H9 (cell line): Measurements from ENCODE around the gene PLEKHM3. TPM values are rescaled to one million over a fixed set of nuclear protein-coding genes. Genes with fewer than 3 reads are reported as not detected.

Source experiments
- DNase-seq: peaks from one replicate; pipeline ENCODE4 v3.0.0-alpha.2; 2017
- H2AFZ ChIP-seq: one replicate; pipeline ENCODE4 v1.6.1; 2013; ENCODE audit warnings: mild to moderate bottlenecking, low read length, control low read depth, moderate library complexity
- H2AK5ac ChIP-seq: 2 replicates; pipeline ENCODE4 v1.6.1; 2013; ENCODE audit warnings: low read length, control low read depth, mixed read lengths; ENCODE audit not compliant: insufficient read length
- H2BK120ac ChIP-seq: one replicate; pipeline ENCODE4 v1.6.1; 2013; ENCODE audit warnings: low read depth, mild to moderate bottlenecking, low read length, control low read depth, inconsistent platforms; ENCODE audit not compliant: poor library complexity, severe bottlenecking
- H2BK12ac ChIP-seq: 2 replicates; pipeline ENCODE4 v1.6.1; 2013; ENCODE audit warnings: low read length, control low read depth, mixed read lengths, low read depth; ENCODE audit not compliant: insufficient read length
- H2BK15ac ChIP-seq: 2 replicates; pipeline ENCODE4 v1.6.1; 2013; ENCODE audit warnings: low read depth, low read length, control low read depth
- H2BK20ac ChIP-seq: one replicate; pipeline ENCODE4 v1.6.1; 2013; ENCODE audit warnings: low read depth, mild to moderate bottlenecking, low read length, control low read depth, inconsistent platforms; ENCODE audit not compliant: poor library complexity, severe bottlenecking
- H2BK5ac ChIP-seq: 2 replicates; pipeline ENCODE4 v1.6.1; 2013; ENCODE audit warnings: low read length, control low read depth, mixed read lengths; ENCODE audit not compliant: insufficient read length
- H3K14ac ChIP-seq: 2 replicates; pipeline ENCODE4 v1.6.1; 2013; ENCODE audit warnings: low read length, control low read depth; ENCODE audit not compliant: insufficient read depth
- H3K18ac ChIP-seq: 2 replicates; pipeline ENCODE4 v1.6.1; 2013; ENCODE audit warnings: low read depth, mild to moderate bottlenecking, mixed read lengths, low read length, control low read depth; ENCODE audit not compliant: insufficient read length
- H3K23ac ChIP-seq: 2 replicates; pipeline ENCODE4 v1.6.1; 2013; ENCODE audit warnings: low read length, control low read depth, mixed read lengths, low read depth; ENCODE audit not compliant: insufficient read length
- H3K23me2 ChIP-seq: 2 replicates; pipeline ENCODE4 v1.6.1; 2013; ENCODE audit warnings: low read depth, mild to moderate bottlenecking, mixed read lengths, low read length, control low read depth; ENCODE audit not compliant: insufficient read length, poor library complexity, severe bottlenecking
- H3K27ac ChIP-seq: 2 replicates; pipeline ENCODE4 v1.5.1; 2013; ENCODE audit warnings: low read length, control low read depth, mixed read lengths, low read depth; ENCODE audit not compliant: insufficient read length
- H3K27me3 ChIP-seq: 2 replicates; pipeline ENCODE4 v1.6.1; 2013; ENCODE audit warnings: low read length, control low read depth, inconsistent platforms; ENCODE audit not compliant: insufficient read depth
- H3K4ac ChIP-seq: 2 replicates; pipeline ENCODE4 v1.6.1; 2013; ENCODE audit warnings: low read depth, mild to moderate bottlenecking, control low read depth, inconsistent platforms, low read length, moderate library complexity
- H3K4me1 ChIP-seq: 2 replicates; pipeline ENCODE4 v1.6.1; 2013; ENCODE audit warnings: low read length, control low read depth, inconsistent platforms; ENCODE audit not compliant: insufficient read depth
- H3K4me2 ChIP-seq: 2 replicates; pipeline ENCODE4 v1.6.1; 2013; ENCODE audit warnings: low read length, control low read depth, mixed read lengths; ENCODE audit not compliant: insufficient read length, insufficient read depth
- H3K56ac ChIP-seq: 2 replicates; pipeline ENCODE4 v1.6.1; 2013; ENCODE audit warnings: low read depth, mild to moderate bottlenecking, mixed read lengths, low read length, control low read depth; ENCODE audit not compliant: insufficient read length
- H3K79me1 ChIP-seq: 2 replicates; pipeline ENCODE4 v1.6.1; 2013; ENCODE audit warnings: low read depth, mild to moderate bottlenecking, moderate library complexity, low read length, control low read depth, inconsistent platforms; ENCODE audit not compliant: insufficient read depth, poor library complexity, severe bottlenecking
- H3K79me2 ChIP-seq: 2 replicates; pipeline ENCODE4 v1.6.1; 2013; ENCODE audit warnings: low read length, control low read depth, inconsistent platforms; ENCODE audit not compliant: insufficient read depth
- H3K9ac ChIP-seq: 2 replicates; pipeline ENCODE4 v1.6.1; 2013; ENCODE audit warnings: low read length, control low read depth, mixed read lengths; ENCODE audit not compliant: insufficient read length; ENCODE audit errors: extremely low read depth
- H3K9me3 ChIP-seq: one replicate; pipeline ENCODE4 v1.6.1; 2013; ENCODE audit warnings: low read depth, low read length, inconsistent platforms; ENCODE audit not compliant: control insufficient read depth
- H3T11ph ChIP-seq: one replicate; pipeline ENCODE4 v1.6.1; 2013; ENCODE audit warnings: mild to moderate bottlenecking, low read length, control low read depth, inconsistent platforms
- H4K20me1 ChIP-seq: one replicate; pipeline ENCODE4 v1.6.1; 2013; ENCODE audit not compliant: control insufficient read depth, insufficient read length, insufficient read depth
- H4K5ac ChIP-seq: 2 replicates; pipeline ENCODE4 v1.6.1; 2013; ENCODE audit warnings: low read depth, mild to moderate bottlenecking, mixed read lengths, low read length, control low read depth; ENCODE audit not compliant: insufficient read length
- H4K8ac ChIP-seq: replicated peaks from 2 replicates; pipeline ENCODE4 v1.6.1; 2013; ENCODE audit warnings: low read length, control low read depth, mixed read lengths, low read depth; ENCODE audit not compliant: insufficient read length
- H4K91ac ChIP-seq: 2 replicates; pipeline ENCODE4 v1.6.1; 2013; ENCODE audit warnings: low read depth, mild to moderate bottlenecking, moderate library complexity, mixed read lengths, low read length, control low read depth; ENCODE audit not compliant: insufficient read length
- H3K27ac Mint-ChIP-seq, 3 experiments: 2 replicates in 2 of 3; 3 replicates in 1 of 3; pipeline ENCODE4 v1.8.0; 2020 to 2021; ENCODE audit warnings: mixed read lengths in 3 of 3, mild to moderate bottlenecking in 1 of 3, moderate library complexity in 1 of 3
- H3K27me3 Mint-ChIP-seq: 2 replicates; pipeline ENCODE4 v1.8.0; 2021; ENCODE audit warnings: low read depth, mild to moderate bottlenecking, moderate library complexity, mixed read lengths
- H3K36me3 Mint-ChIP-seq, 3 experiments: 2 replicates in 2 of 3; 3 replicates in 1 of 3; pipeline ENCODE4 v1.8.0; 2020 to 2021; ENCODE audit warnings: low read depth in 3 of 3, mixed read lengths in 3 of 3; ENCODE audit not compliant: insufficient read depth in 1 of 3
- H3K4me1 Mint-ChIP-seq, 2 experiments: 2 replicates each; pipeline ENCODE4 v1.8.0; 2020; ENCODE audit warnings: mixed read lengths in 2 of 2
- H3K4me3 Mint-ChIP-seq, 2 experiments: 2 replicates in 1 of 2; 3 replicates in 1 of 2; pipeline ENCODE4 v1.8.0; 2020 to 2021; ENCODE audit warnings: mild to moderate bottlenecking in 2 of 2, mixed read lengths in 2 of 2, moderate library complexity in 1 of 2
- H3K9me3 Mint-ChIP-seq, 2 experiments: 2 replicates in 1 of 2; 3 replicates in 1 of 2; pipeline ENCODE4 v1.8.0; 2020; ENCODE audit warnings: mild to moderate bottlenecking in 2 of 2, mixed read lengths in 2 of 2, moderate library complexity in 1 of 2
- WGBS: extraction: QIAGEN DNeasy Blood & Tissue Kit; methylation state at CpG from one replicate; pipeline ENCODE4 v1.1.7; 2013; ENCODE audit warnings: missing lambda C conversion rate, low lambda C conversion rate, mixed read lengths; ENCODE audit not compliant: insufficient read length; ENCODE audit errors: extremely low coverage; 5-methylcytosine and 5-hydroxymethylcytosine counted together
- total RNA-seq: library from RNA; stranded (reverse); gene quantifications from 2 replicates; pipeline ENCODE4 v1.2.1, GENCODE V29; 2021
- TF ChIP-seq, protein P1 (sequence below): fragments of 200-600 bp; sonication (generic); conservative IDR thresholded peaks from 3 replicates; pipeline ENCODE4 v1.8.0; 2021; ENCODE audit warnings: antibody characterized with exemption, mild to moderate bottlenecking

PLEKHM3 gene
- total RNA-seq, 1 experiment from 2014 or later = 7.5 TPM

- Histone ChIP-seq H3K9me3 (no peaks in the 10 kb centered on the region), H3K9ac (no peak overlapping the region), H4K20me1 (no peaks in the 10 kb centered on the region), H3K14ac (no peak overlapping the region), H3T11ph (no peak overlapping the region), H2AK5ac (no peak overlapping the region), H3K23me2 (no peaks in the 10 kb centered on the region), H2AFZ (no peak overlapping the region), H3K4me1 (peaks cover 3% of the 10 kb centered on the region; the same call in 1 of the 2 replicates), H3K18ac (no peak overlapping the region), H3K79me2 (no peaks in the 10 kb centered on the region), H3K27me3 (no peaks in the 10 kb centered on the region), H3K4me2 (no peak overlapping the region), H2BK12ac (no peak overlapping the region), H2BK5ac (no peak overlapping the region), H4K91ac (no peak overlapping the region), H3K23ac (no peak overlapping the region), H3K27ac (no peak overlapping the region), H3K79me1 (no peaks in the 10 kb centered on the region), H2BK120ac (no peak overlapping the region), H4K8ac (no peak overlapping the region), H4K5ac (no peak overlapping the region), H2BK20ac (no peak overlapping the region), H3K4ac (no peak overlapping the region), H2BK15ac (no peak overlapping the region), H3K56ac (no peak overlapping the region)
- TF ChIP-seq, protein P1, sequence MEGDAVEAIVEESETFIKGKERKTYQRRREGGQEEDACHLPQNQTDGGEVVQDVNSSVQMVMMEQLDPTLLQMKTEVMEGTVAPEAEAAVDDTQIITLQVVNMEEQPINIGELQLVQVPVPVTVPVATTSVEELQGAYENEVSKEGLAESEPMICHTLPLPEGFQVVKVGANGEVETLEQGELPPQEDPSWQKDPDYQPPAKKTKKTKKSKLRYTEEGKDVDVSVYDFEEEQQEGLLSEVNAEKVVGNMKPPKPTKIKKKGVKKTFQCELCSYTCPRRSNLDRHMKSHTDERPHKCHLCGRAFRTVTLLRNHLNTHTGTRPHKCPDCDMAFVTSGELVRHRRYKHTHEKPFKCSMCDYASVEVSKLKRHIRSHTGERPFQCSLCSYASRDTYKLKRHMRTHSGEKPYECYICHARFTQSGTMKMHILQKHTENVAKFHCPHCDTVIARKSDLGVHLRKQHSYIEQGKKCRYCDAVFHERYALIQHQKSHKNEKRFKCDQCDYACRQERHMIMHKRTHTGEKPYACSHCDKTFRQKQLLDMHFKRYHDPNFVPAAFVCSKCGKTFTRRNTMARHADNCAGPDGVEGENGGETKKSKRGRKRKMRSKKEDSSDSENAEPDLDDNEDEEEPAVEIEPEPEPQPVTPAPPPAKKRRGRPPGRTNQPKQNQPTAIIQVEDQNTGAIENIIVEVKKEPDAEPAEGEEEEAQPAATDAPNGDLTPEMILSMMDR = no peak
- Mint-ChIP-seq H3K36me3 (no peaks in the 10 kb centered on the region), H3K4me3 (no peak overlapping the region), H3K9me3 (no peaks in the 10 kb centered on the region), H3K27ac (peak overlapping the region in 2 of 3 experiments; percentile 51 to 60; a peak in 3 of 7 replicates), H3K4me1 (peaks cover 26 to 30% of the 10 kb centered on the region in 2 experiments), H3K27me3 (no peaks in the 10 kb centered on the region)
- DNase-seq = no peak
- WGBS = no CpG with 5 or more reads among the region's 2 CpGs
These were observed 49.4 kb downstream of the PLEKHM3 start for GRCh38 chr2:207975921-207976320.
